MM.1S (cell line): Measurements from ENCODE around the gene KLC3.

ENCODE experiments used
- DNase-seq: peaks from one replicate; pipeline ENCODE4 v3.0.0-alpha.2; 2015
- H2AFZ ChIP-seq: fragments of 300-600 bp; sonication (generic); 2 replicates; pipeline ENCODE4 v1.6.0; 2016; ENCODE audit warnings: antibody characterized with exemption, low read length
- H3F3A ChIP-seq: fragments of 300-600 bp; sonication (generic); 2 replicates; pipeline ENCODE4 v1.6.1; 2016; ENCODE audit warnings: mild to moderate bottlenecking, antibody characterized with exemption, low read length, moderate library complexity, mixed read lengths; ENCODE audit not compliant: insufficient read depth
- H3K27ac ChIP-seq: fragments of 300-600 bp; sonication (generic); 2 replicates; pipeline ENCODE4 v1.5.1; 2016; ENCODE audit warnings: mild to moderate bottlenecking, low read length
- H3K27me3 ChIP-seq: fragments of 300-600 bp; sonication (generic); replicated peaks from 2 replicates; pipeline ENCODE4 v1.6.0; 2016; ENCODE audit warnings: low read length; ENCODE audit not compliant: insufficient read depth
- H3K36me3 ChIP-seq: fragments of 300-600 bp; sonication (generic); replicated peaks from 2 replicates; pipeline ENCODE4 v1.6.1; 2016; ENCODE audit warnings: mild to moderate bottlenecking, low read length, mixed read lengths; ENCODE audit not compliant: insufficient read depth
- H3K4me1 ChIP-seq: fragments of 300-600 bp; sonication (generic); 2 replicates; pipeline ENCODE4 v1.6.1; 2016; ENCODE audit warnings: low read length, mixed read lengths
- H3K4me2 ChIP-seq: fragments of 300-600 bp; sonication (generic); 2 replicates; pipeline ENCODE4 v1.6.0; 2016; ENCODE audit warnings: low read depth, low read length
- H3K4me3 ChIP-seq: fragments of 300-600 bp; sonication (generic); 2 replicates; pipeline ENCODE4 v1.5.1; 2016; ENCODE audit warnings: low read length, mixed read lengths
- H3K79me2 ChIP-seq: fragments of 300-600 bp; sonication (generic); 2 replicates; pipeline ENCODE4 v1.6.1; 2016; ENCODE audit warnings: mixed run types, low read length, mixed read lengths
- H3K9ac ChIP-seq: fragments of 300-600 bp; sonication (generic); 2 replicates; pipeline ENCODE4 v1.6.1; 2016; ENCODE audit warnings: low read length, mixed read lengths
- H3K9me2 ChIP-seq: fragments of 300-600 bp; sonication (generic); replicated peaks from 2 replicates; pipeline ENCODE4 v1.6.1; 2016; ENCODE audit warnings: mild to moderate bottlenecking, low read length, mixed read lengths; ENCODE audit not compliant: insufficient read depth
- H3K9me3 ChIP-seq: fragments of 300-600 bp; sonication (generic); replicated peaks from 2 replicates; pipeline ENCODE4 v1.6.1; 2016; ENCODE audit warnings: mild to moderate bottlenecking, low read length, mixed read lengths; ENCODE audit not compliant: insufficient read depth
- H4K20me1 ChIP-seq: fragments of 300-600 bp; sonication (generic); 2 replicates; pipeline ENCODE4 v1.6.1; 2016; ENCODE audit warnings: mild to moderate bottlenecking, low read length, moderate library complexity, mixed read lengths; ENCODE audit not compliant: insufficient read depth
- EZH2 ChIP-seq: fragments of 300-600 bp; sonication (generic); optimal IDR thresholded peaks from 2 replicates; pipeline ENCODE3; 2017; ENCODE audit warnings: low read depth, mild to moderate bottlenecking, antibody characterized with exemption, low read length, mixed read lengths
- EZH2phosphoT487 ChIP-seq: fragments of 300-600 bp; sonication (generic); IDR thresholded peaks from 2 replicates; pipeline ENCODE4 v1.6.1; 2018; ENCODE audit warnings: antibody characterized with exemption, low read length
- TF ChIP-seq, protein P1 (sequence below): fragments of 300-600 bp; sonication (generic); IDR thresholded peaks from 2 replicates; pipeline ENCODE4 v1.5.1; 2016; ENCODE audit warnings: antibody characterized with exemption, low read length, mixed read lengths

KLC3 gene

GRCh38 chr19:45305007-45305406 is 35.5 kb upstream of the KLC3 start:
- Histone ChIP-seq H3K4me1 (no peaks in the 10 kb centered on the region), H3K36me3 (no peaks in the 10 kb centered on the region), H3K27me3 (peaks cover 9% of the 10 kb centered on the region; the same call in 1 of the 2 replicates), H3F3A (0 out of 2 replicates have a peak, but pooled peaks cover 3% of the 10 kb centered on the region), H3K4me3 (no peak overlapping the region), H3K9me3 (no peaks in the 10 kb centered on the region), H4K20me1 (no peaks in the 10 kb centered on the region), H3K27ac (no peak overlapping the region), H3K4me2 (no peak overlapping the region), H3K9me2 (no peaks in the 10 kb centered on the region), H2AFZ (no peak overlapping the region), H3K9ac (no peak overlapping the region), H3K79me2 (no peaks in the 10 kb centered on the region)
- no peak for DNase-seq
- no peak for TF ChIP-seq EZH2phosphoT487
- TF ChIP-seq EZH2 = no peak
- TF ChIP-seq, protein P1, sequence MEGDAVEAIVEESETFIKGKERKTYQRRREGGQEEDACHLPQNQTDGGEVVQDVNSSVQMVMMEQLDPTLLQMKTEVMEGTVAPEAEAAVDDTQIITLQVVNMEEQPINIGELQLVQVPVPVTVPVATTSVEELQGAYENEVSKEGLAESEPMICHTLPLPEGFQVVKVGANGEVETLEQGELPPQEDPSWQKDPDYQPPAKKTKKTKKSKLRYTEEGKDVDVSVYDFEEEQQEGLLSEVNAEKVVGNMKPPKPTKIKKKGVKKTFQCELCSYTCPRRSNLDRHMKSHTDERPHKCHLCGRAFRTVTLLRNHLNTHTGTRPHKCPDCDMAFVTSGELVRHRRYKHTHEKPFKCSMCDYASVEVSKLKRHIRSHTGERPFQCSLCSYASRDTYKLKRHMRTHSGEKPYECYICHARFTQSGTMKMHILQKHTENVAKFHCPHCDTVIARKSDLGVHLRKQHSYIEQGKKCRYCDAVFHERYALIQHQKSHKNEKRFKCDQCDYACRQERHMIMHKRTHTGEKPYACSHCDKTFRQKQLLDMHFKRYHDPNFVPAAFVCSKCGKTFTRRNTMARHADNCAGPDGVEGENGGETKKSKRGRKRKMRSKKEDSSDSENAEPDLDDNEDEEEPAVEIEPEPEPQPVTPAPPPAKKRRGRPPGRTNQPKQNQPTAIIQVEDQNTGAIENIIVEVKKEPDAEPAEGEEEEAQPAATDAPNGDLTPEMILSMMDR = no peak

DNA sequence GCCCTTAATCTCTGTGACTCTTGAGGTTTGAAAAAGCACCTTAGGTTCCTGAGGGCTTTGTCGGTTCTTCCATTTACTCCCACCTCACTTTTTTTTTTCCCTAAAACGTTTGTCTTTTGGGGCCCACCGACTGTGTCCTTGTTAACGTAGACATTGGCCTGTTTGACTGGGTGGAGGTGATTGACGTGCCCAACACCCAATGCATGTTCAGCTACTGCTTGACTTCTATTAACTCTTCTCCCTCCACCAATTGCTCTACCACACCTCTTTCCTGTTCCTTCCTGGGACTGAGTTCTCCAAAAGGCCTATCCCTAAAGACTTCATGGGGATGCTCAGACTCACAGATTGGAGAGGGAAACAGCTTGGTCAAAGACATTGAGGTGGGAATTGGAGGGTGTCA is 35.1 kb upstream of the KLC3 start:
- Histone ChIP-seq H3K4me2 (no peak overlapping the region), H4K20me1 (no peaks in the 10 kb centered on the region), H3K27me3 (peaks cover 9% of the 10 kb centered on the region; the same call in 1 of the 2 replicates), H3K27ac (no peak overlapping the region), H3K9me3 (no peaks in the 10 kb centered on the region), H3F3A (0 out of 2 replicates have a peak, but pooled peaks cover 3% of the 10 kb centered on the region), H3K79me2 (no peaks in the 10 kb centered on the region), H3K4me1 (no peaks in the 10 kb centered on the region), H3K36me3 (no peaks in the 10 kb centered on the region), H3K9ac (no peak overlapping the region), H3K4me3 (no peak overlapping the region), H3K9me2 (no peaks in the 10 kb centered on the region), H2AFZ (no peak overlapping the region)
- no peak for TF ChIP-seq EZH2
- TF ChIP-seq, protein P1 = no peak
- TF ChIP-seq EZH2phosphoT487 = no peak
- no peak for DNase-seq

DNA sequence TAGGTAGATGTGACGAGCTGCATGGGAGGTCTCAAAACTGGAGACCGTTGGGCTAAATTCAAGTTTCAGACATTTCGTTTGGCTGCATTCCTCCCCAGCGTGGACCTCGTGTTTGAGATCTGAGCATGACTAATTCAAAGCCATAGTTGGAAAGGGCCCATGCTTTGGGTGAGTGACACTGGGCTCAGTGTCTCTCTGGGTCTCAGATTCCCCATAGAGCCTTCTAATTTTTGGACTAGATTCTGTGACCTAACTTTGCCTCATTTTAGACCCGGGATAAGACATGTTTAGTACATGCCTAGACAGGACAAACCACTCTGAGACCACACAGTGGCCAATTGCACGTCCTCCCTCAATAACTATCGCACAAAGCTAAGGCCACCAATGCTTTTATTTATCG is 34.5 kb upstream of the KLC3 start:
- peaks cover 9% of the 10 kb centered on the region; the same call in 1 of the 2 replicates for H3K27me3 ChIP-seq
- H3F3A ChIP-seq = 0 out of 2 replicates have a peak, but pooled peaks cover 3% of the 10 kb centered on the region
- no peaks in the 10 kb centered on the region for H4K20me1 ChIP-seq
- no peak overlapping the region for H3K4me2 ChIP-seq
- DNase-seq = no peak
- H3K4me1 ChIP-seq = no peaks in the 10 kb centered on the region
- TF ChIP-seq EZH2 = no peak
- TF ChIP-seq, protein P1 = no peak
- no peak for TF ChIP-seq EZH2phosphoT487
- no peaks in the 10 kb centered on the region for H3K9me2 ChIP-seq
- no peak overlapping the region for H3K9ac ChIP-seq
- H3K4me3 ChIP-seq = no peak overlapping the region
- H3K27ac ChIP-seq = no peak overlapping the region
- no peaks in the 10 kb centered on the region for H3K9me3 ChIP-seq
- no peak overlapping the region for H2AFZ ChIP-seq
- H3K36me3 ChIP-seq = no peaks in the 10 kb centered on the region
- H3K79me2 ChIP-seq = no peaks in the 10 kb centered on the region
